ENCODE data around the gene GNA14.
"Not testable (repeated sequence)": the region's sequence is repeated elsewhere in the genome, so short reads cannot be mapped to it uniquely, and the experiment has no call there.

The GNA14 gene

DNA sequence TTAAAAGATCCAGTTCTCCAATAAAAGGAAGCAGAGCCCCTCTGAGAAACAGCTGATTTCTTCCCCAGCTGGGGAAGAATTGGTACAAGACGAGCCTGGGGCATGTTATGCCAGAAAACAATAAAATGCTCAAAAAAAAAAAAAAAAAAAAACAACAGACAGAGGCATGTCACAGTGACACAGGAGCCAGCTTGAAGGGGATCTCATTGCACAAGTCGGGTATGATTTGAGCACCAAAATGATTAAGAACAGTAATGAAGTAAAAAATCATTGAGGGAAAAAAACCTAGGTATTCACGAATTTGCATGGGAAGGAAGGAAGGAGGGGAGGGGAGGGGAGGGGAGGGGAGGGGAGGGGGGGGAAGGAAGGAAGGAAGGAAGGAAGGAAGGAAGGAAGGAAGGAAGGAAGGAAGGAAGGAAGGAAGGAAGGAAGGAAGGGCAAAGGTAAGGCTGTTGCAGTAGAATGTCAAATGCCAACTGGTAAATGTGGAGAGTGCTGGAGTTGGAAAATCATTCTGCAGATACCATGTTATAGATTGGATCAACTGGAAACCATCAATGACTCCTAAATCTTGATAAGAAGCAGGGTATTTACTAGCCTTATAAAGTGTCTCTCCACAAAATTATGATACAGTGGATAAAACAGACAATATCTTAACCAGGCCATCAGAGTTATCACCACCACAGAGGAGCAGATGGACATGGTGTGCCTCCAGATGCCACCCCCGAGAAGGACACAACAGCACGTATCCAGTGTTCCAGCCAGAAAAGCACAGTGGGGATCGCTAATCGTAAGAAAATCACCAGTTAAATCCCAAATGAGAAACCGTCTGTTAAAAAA, 7.2 kb downstream of the GNA14 start:
- DNase-seq = no peak

DNA sequence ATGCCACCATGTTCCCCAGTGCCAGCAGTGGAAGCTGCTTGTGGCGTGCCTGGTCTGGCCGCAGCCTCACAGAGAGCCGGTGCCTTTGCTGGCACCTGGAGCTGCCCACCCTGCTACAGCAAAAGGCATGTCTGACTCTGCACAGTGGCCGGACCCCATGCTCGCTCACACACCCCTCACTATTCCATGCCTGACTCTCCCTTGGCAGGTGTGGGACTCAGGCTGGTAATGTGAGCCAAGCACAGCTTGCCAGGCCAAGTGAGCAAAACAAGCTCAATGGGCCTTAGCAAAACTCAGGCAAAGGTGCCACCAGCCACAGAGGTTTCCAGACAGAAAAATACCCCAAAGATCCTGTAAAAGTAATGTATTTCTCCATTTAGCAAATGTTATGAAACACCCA, 15.5 kb downstream of the GNA14 start:
- no peak for DNase-seq

DNA sequence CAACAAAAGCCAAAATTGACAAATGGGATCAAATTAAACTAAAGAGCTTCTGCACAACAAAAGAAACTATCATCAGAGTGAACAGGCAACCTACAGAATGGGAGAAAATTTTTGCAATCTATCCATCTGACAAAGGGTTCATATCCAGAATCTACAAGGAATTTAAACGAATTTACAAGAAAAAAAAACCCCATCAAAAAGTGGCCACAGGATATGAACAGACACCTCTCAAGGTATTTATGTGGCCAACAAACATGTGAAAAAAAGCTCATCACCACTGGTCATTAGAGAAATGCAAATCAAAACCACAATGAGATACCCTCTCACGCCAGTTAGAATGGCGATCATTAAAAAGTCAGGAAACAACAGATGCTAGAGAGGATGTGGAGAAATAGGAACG, 19.3 kb downstream of the GNA14 start:
- DNase-seq = not testable (repeated sequence)

DNA sequence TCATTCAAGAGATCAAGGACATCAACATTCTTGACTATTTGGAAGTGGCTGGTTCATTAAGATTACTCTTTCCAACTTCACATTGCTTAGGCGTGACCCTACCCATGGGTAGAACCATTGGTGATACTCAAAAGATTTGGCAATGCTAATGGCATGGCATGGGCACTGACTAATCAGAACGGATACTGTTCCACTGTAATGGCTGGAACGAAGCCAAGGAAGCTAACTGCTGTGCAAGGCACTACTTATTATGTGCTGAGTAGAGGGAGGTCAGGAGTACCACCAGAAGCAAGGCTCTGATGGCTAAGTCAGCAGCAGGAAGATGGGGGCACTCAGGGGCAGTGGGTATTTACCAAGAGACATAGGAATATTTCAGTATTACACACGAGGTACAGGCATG, 31.9 kb downstream of the GNA14 start:
- DNase-seq = no peak

DNA sequence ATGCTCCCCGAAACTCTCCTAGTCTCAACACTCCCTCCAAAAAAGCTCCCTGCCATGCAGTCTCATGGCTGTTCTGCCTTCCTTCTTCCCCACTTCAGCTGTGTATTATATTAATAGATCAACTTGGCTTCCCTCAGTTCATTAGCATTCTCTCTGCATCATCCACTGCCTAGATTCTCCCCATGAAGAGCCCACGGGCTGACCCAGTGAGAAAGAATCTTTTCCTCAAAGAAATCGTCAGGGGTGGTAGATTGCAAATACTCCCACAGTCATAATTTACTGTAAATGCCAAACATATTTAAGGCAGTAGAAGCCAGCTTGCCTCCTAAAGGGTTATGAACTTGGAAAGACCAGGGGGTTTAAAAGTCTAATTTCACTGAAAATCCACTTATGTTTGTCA, 33.5 kb downstream of the GNA14 start:
- DNase-seq = no peak

DNA sequence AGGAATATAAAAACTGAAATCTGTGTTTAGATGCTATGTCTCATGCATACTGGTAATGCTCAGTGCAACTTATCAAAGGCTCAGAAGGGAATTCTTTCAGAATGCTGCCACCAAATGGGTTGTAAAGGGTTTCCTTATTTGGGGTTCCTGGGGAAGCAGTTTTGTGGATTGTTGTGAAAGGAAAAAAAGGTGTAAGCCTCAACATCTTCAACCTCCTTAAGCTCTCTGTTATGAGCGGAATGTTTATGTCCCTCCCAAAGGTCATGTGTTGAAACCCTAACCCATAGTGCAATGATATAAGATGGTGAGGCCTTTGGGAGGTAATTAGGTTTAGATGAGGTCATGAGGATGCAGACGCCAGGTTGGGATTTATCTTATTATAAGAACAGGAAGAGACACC, 41.6 kb downstream of the GNA14 start:
- DNase-seq = no peak

DNA sequence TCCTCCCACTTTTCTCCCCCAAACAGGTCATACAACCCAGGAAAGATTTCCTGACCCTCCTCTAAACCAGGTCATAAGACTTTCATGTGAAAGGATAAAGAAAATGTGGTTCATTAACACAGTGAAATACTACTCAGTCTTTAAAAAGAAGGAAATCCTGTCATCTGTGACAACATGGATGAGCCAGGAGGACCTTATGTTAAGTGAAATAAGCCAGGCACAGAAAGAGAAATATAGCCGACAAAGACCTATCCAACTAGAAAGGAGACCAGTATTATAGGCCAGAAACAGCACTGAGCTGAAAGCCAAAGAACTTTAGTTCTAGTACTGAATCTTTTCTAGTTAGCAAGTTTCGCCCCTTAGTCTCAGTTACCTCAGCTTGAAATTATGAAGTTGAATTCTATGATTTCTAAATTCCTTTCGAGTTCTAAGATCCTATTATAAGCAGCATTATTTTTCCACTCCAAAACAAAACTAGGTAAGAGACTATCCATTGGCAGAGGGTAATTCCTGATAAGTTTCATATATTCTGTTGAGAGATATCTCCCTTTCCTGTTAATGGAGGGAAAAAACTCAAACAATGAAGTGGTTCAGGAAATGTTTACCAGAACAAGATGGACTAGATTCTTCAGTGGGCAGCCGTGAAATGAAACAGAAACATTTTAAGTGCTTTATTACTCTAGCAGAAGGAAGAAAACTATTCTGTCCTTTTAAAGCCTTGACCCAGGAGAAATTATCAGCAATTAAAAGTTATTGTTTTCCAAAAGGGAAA, 42.5 kb downstream of the GNA14 start:
- no peak for DNase-seq

DNA sequence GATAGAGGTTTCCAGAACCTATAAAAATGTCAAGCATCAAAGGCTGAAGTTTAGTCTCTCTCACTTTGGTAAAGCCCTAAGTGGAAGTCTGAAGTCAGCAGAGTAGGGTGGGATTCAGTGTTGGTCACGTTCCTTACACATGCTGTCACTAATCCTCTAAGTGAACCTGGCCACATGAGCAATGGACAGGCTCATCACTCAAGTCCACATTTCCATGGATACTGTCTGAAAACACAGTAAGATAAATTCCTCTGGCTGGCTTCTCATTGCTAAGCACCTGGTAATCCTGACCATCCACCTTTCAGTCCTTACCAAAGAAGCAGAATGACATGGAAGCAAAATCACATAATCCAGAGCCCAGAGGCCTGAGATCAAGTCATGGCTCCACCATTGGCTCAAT, 43.8 kb downstream of the GNA14 start:
- DNase-seq = no peak

DNA sequence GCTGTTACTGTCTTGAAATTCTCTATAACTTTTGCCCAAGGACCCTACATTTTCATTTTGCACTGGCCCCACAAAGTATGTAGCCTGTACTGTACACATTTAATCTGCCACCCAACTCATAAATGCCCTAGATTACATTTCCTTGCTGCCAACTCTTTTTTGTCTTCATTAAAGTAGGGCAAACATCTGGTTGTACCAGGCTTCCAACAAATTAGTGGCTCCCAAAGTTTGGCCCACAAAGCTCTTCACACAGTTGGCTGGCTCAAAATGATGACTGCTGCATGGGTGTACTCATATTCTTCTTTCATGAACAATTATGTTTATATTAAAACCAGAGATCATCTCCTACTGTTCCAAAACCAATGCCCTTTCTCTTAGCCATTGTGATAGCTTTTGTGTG, 45.3 kb downstream of the GNA14 start:
- DNase-seq = no peak

DNA sequence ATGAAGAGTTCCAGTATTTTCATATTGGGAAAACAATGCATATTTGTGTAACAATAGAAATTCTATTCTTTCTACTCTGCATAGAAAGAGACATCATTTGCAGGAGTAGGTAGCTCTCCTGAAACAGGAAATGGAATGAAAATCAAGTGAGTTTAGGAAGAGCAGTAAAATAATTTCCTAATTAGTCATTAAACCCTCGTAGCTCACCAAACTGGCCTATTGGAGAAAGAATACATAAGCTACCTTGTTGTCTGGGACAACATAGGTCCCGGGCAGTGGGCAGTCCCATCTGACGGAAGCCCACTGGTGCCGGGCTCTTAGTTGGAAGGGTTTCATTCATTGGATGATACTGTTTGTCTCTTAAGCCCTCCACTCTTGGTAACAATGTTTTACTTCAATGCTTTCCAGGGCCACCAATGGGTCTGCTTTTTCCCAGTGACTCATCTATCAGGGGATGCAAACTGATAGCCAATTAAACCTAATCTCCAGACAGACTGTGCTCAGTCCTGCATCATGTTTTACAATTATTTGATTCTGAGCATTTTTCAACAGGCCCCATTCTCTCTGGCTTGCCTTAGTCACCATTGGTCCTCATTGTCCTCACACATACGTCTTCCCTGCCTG, 46.5 kb downstream of the GNA14 start:
- DNase-seq = no peak

DNA sequence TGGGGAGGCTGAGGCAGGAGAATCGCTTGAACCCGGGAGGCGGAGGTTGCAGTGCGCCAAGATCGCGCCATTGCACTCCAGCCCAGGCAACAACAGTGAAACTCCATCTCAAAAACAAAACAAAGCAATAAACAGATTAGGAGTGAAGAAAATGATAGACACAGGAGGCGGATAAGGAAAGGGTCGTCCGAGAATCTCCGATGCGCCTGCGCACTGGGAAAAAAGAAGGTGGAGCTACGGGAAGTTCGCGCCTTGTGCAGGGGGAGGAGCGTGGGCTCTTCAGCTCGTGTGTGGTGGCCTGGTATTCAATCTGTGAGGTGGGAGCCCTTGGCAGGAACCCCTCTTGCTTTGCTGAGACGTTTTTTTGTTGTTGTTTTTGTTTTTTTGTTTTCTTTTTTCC, 47.3 kb downstream of the GNA14 start:
- no peak for DNase-seq

DNA sequence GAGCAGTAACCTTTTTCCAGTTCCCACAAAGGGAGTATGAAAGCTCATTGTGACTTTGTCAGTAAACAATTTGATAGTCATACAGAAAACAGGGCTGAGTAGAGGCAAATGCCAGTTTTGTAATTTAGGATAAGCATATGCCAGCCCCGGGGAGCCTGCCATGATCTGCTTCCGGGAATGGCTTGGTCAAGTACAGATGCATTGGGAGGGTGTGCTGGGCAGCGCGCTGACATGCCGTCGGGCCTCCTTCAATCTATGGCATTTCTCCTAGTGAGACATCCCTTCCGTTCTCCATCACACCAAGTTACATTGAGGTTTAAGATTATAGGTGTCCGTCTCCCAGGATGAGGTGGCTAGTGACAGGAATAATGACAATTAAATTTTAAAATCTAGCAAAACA, 48.6 kb downstream of the GNA14 start:
- DNase-seq = no peak

DNA sequence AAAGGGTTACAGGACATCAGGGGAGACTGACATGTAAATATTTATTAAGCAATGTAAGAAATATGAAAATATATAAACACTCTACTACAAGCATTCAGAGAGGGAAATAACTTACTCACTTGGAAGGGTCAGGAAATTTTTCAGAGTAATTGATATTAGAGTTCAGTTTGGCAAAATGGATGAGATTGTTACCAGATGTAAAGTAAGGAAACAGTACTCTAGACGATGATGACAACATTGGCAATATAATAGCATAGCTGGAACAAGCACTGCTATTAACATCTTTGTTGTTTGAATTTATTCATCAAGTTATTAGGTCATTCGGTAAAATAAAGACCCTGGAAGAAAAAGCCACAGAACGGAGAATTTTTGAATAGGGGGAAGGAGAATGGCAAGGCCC, 49.1 kb downstream of the GNA14 start:
- no peak for DNase-seq

DNA sequence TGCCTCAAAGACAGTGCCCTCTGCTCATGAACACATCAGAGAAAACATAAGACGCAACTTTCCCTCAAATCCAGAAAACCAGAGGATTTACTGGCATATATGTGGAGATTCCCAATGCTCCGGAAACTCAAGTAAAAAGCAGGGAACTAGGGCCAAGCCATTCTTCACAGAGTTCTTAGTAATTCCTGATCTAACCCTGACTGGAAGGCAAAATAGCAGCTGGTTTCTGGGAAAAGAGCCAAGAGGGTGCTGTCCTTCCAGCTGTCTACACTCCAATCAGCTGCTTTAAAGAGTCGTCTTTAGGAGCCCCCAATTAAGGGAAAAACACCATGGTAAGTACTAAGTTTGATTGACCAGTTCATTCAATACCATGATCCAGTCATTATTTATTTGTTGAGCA, 49.6 kb downstream of the GNA14 start:
- peak; percentile 11 for DNase-seq

DNA sequence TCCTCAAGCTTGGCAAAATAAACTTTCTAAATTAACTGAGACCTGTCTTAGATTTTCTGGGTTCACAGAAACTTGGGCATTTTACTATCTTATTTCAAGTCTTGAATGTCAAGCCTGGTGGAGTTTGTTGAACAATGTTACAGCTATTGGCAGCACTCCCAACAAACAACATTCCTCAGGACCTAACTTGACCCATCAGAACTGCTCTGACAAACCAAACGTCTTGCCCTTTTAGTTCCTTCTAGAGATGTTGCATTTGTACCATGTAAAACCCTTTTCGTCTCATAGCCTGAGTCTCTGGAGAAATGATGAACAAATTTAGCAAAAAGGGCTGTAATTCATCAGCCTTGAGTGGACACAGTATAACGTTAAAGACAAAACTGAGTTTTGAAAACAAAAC, 51.1 kb downstream of the GNA14 start:
- DNase-seq = no peak

DNA sequence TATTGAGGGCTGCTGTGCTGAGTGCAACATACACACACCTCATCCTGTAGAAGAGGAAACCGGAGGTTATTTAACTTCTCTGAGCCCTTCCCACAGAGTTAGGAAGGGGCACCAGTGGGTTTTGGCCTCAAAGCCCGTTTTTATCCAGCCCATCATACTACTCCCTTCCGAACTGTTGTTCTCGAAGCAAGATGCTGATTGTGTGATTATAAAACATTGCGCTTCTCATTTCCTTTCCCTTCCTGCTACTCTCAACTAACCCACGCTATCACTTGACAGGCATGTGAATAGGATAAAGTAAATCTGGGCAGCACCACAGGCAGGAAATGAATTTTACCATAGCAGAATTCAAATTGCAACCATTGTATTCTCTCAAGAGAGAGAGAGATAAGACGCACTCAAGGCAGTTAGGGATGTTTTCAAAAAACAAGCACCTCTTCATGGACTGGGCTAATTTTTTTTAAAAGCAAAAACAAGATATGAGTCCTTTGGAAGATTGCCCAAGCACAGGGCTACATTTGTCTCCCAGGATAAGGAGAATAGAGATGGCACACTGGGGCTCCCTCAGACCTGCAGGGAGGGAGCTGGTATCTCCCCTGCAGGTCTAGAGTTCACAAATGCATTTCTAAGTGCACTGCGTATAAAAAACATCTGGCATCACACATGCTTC, 52.6 kb downstream of the GNA14 start:
- no peak for DNase-seq

DNA sequence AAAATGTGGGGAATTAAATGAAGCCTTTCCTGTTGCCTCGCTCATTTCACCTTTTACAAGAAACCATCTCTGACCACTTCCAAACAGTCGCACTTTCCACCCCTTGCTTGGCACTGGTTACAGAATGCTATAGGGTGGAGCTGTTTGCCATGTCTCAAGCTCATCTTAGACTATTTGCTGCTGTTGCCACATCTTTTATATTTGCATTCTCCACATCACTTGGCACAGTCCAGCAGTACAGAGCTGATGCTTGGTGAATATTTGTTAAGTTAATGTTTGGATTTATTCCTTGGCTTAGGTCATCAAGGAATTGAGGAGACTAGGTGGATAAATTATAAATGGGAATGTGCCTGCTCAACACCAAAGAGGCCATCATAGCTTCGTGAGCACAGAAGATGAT, 53.2 kb downstream of the GNA14 start:
- no peak for DNase-seq

DNA sequence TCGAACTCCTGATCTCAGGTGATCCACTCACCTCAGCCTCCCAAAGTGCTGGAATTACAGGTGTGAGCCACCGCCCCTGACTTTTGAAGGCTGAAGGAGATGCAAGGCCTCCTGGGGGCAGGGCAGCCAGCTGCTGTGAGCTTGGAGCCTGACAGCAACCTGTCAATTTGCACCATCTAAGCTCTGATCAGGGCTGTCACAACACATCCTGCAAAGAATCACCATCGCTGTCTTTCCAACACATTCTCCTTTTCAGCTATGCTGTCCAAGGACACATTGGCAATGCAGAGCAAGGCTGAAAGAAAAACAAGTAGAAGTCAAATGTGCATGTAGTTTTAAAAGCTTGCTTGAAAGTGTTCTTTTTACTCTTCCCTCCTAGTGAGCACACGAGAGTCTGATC, 54.6 kb downstream of the GNA14 start:
- no peak for DNase-seq

DNA sequence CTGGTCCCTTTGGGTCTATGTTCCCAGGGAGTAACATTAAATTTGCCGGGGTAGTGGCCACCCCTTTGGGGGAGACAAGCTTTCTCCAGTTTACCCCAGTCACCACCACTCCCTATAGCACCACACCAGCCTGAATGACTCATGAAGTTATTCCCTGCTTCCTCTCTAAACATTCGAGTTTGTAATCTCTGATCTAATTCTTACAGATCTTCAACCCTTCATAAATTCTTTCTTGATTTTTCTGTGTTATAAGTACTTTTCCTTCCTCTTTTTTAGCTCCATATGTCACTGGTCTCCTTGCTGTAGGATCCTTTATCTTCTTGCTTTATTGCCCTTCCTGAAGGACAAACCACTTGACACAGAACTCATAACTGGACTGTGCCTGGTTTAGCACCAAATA, 55.6 kb downstream of the GNA14 start:
- DNase-seq = no peak

DNA sequence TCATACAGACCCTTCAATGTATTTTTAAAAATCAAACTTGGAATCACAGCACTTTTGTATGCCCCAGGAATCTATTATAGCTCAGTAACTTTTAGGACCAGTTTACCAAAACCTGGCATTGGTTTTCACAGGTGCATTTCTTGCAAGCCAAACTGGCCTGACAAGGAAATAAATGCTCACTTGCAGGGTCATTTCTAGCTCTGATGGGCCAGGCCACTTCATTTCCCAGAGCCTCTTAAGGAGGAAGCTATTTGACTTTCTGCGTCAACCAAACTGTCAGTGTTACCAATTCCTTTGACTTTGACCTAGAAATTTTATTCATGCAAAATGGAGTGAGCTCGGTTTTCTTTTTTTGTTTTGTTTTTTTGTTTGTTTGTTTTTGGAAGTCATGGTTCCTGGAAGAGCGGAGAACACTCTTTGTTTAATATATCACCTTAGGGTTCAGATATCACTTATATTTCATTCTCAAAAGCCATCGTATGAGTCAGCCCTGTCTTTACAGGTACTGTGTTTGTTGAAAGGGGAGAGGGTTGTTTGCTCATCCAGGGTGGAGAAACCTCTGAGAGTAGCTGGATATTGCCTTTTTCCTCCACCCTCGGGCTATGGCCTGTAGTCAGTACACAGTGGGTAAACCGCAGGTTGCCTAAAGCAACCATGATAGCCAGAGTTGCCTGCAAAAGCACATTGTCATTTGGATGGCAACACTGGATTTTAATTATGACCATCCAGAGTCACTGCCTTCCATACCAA, 58.9 kb downstream of the GNA14 start:
- DNase-seq = peak; percentile 43

DNA sequence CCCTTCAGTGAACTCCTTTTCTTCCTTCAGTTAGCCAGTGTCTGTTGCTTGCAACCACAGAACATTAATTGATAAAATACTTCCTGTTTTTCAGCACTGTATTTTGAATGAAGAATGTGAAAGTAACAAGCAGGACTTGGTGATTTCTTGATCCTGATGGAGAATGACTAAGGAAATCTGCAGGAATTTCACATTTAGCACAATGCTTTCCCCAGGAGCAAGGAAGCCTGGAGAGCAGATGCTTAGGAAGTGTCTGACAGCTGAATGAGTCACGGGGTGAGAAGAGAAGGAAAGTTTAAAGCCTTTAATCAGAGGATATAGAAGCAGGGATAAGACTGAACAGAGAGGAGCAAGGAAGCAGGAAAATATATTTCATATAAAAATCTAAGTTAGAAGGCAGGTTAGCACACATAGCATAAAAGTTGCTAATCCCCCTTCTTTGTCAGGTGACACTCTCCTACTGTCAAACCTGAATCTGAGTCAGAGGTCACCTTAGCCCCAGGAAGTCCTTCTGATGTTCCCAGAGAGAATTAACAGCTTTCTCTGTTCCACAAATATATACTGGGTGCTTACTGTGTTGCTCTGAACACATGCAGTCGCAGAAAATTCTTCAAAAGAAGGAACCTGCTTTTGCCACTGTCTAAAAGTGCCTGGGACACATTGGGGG, 59.7 kb downstream of the GNA14 start:
- DNase-seq = no peak

DNA sequence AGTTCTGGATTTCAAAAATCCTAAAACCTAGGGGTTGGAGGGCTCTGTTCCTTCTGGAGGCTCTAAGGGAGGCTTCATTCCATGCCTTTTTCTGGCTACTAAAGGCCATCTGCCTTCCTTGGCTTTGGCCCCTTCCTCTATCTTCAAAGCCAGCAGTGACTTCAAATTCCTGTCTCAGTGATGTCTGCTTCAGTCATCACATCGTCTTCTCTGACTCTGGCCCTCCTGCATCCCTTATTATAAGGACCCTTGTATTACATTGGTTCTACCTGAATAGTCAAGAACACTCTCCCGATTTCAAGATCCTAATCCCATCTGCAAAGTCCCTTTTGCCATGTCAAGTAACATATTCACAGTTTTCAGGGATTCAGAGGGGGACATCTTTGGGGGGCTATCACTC, 60.3 kb downstream of the GNA14 start:
- DNase-seq = no peak
